Measurements from ENCODE around the gene DOCK3. TPM values are rescaled to one million over a fixed set of nuclear protein-coding genes. Genes with fewer than 3 reads are reported as not detected.
A peak's percentile ranks its signal among the peaks of the same experiment; 100 is the strongest.
"Not testable (repeated sequence)": the region's sequence is repeated elsewhere in the genome, so short reads cannot be mapped to it uniquely, and the experiment has no call there.

The DOCK3 gene
- total RNA-seq, 2 donors from 2014 or later: 7.2 to 9.7 TPM

GRCh38 chr3:51360806-51361205 is 686.1 kb downstream of the DOCK3 start:
- no peaks in the 10 kb centered on the region for H3K9me3 Mint-ChIP-seq
- no peak overlapping the region for H3K4me3 Mint-ChIP-seq
- no peaks in the 10 kb centered on the region for H3K4me1 Mint-ChIP-seq (ENCODE audit: low read depth)
- ATAC-seq (replicated peaks in 1 of 2) (no peak), DNase-seq (no peak)
- H3K36me3 Mint-ChIP-seq (ENCODE audit: insufficient read depth in 2 of 2): no peaks in the 10 kb centered on the region
- H3K27ac Mint-ChIP-seq: no peak overlapping the region
- no peaks in the 10 kb centered on the region for H3K27me3 Mint-ChIP-seq (ENCODE audit: low read depth)

GRCh38 chr3:51361746-51362145 is 687.0 kb downstream of the DOCK3 start:
- Mint-ChIP-seq H3K9me3 (no peaks in the 10 kb centered on the region), H3K4me3 (no peak overlapping the region), H3K27me3 (ENCODE audit: low read depth) (no peaks in the 10 kb centered on the region), H3K27ac (no peak overlapping the region), H3K4me1 (ENCODE audit: low read depth) (no peaks in the 10 kb centered on the region), H3K36me3 (ENCODE audit: insufficient read depth in 2 of 2) (no peaks in the 10 kb centered on the region)
- ATAC-seq (replicated peaks in 1 of 2) (no peak), DNase-seq (no peak)

DNA sequence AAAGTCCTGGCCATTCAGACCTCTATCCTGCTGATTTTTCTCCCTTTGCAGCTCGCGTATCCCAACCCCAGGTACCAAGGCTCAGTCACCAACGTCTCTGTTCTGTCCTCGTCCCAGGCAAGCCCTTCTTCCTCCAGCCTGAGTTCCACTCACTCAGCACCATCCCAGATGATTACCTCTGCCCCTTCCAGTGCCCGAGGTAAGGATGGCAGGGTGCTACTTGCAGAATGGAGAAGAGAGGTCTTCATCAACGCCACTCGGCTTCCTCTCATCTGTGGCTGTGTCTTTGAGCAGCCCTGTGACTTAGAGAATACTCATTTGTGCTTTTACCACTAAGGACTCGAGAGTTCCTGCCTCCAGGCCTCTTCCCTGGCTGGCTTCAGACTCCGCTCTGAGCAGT is 687.7 kb downstream of the DOCK3 start:
- ATAC-seq (replicated peaks in 1 of 2): no peak
- Mint-ChIP-seq H3K36me3 (ENCODE audit: insufficient read depth in 2 of 2) (no peaks in the 10 kb centered on the region), H3K27me3 (ENCODE audit: low read depth) (no peaks in the 10 kb centered on the region)

DNA sequence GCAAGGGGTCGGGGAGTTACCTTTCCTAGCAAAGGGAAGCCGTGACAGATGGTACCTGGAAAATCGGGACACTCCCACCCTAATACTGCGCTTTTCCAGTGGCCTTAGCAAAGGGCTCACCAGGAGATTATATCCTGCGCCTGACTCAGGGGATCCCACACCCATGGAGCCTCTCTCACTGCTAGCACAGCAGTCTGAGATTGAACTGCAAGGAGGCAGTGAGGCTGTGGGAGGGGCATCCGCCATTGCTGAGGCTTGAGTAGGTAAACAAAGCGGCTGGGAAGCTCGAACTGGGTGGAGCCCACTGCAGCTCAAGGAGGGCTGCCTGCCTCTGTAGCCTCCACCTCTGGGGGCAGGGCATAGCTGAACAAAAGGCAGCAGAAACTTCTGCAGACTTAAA is 693.5 kb downstream of the DOCK3 start:
- H3K36me3 Mint-ChIP-seq (ENCODE audit: insufficient read depth in 2 of 2); H3K4me1 Mint-ChIP-seq (ENCODE audit: low read depth); DNase-seq; H3K27me3 Mint-ChIP-seq (ENCODE audit: low read depth); H3K4me3 Mint-ChIP-seq; H3K9me3 Mint-ChIP-seq; ATAC-seq (replicated peaks in 1 of 2); H3K27ac Mint-ChIP-seq: not testable (repeated sequence)

More for the DNA sequence above, 687.7 kb downstream of the DOCK3 start:
- Mint-ChIP-seq H3K4me1 (ENCODE audit: low read depth) (no peaks in the 10 kb centered on the region), H3K9me3 (no peaks in the 10 kb centered on the region), H3K4me3 (no peak overlapping the region), H3K27ac (no peak overlapping the region)
- DNase-seq: no peak

- Mint-ChIP-seq H3K36me3 (ENCODE audit: insufficient read depth in 2 of 2) (no peaks in the 10 kb centered on the region), H3K27ac (no peak overlapping the region)
- ATAC-seq (replicated peaks in 1 of 2): peak; percentile 55 to 65
These were observed 697.3 kb downstream of the DOCK3 start for GRCh38 chr3:51371943-51372557.

DNA sequence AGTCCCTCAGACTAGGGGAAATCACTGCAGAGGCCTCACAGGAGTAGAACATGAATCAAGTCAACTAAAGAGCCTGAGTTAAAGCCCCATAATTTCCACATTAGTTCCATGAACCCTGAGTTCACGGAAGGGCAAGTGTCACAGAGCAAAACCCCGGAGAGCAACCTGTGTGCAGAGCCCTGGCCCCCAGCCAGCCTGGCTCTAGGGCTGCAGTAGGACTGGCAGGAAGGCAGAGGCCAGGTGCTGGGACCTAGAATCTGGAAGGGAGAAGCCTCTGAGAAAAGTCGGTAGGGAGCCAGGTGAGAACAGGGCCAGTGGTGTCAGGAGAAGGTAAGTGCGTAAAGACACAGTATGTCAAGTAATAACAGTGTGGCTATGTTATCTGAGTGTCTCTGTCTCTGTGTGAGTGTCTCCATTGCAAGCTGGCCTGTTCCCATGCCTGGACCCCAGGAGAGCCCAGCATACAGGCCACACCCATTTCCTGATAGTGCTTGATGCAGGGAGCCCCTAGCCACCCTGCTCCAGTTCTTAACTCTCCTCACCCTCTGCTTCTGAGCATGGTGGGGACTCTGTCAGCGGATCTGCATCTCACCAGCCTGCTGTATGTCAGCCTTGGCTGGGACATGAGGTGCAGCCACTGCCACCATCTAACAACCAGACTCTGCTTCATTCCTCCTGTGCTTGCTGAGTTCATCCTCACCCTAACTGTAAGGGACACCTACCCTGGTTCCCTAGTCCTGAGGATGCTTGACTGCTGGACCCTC is 699.1 kb downstream of the DOCK3 start:
- Mint-ChIP-seq H3K27ac (no peak overlapping the region), H3K27me3 (ENCODE audit: low read depth) (no peaks in the 10 kb centered on the region), H3K4me1 (ENCODE audit: low read depth) (peaks cover 7% of the 10 kb centered on the region), H3K4me3 (no peak overlapping the region), H3K9me3 (no peaks in the 10 kb centered on the region), H3K36me3 (ENCODE audit: insufficient read depth in 2 of 2) (no peaks in the 10 kb centered on the region)
- DNase-seq: no peak
- no peak for ATAC-seq (replicated peaks in 1 of 2)

More at GRCh38 chr3:51371943-51372557, 697.3 kb downstream of the DOCK3 start:
- Mint-ChIP-seq H3K9me3 (no peaks in the 10 kb centered on the region), H3K4me3 (no peak overlapping the region), H3K27me3 (ENCODE audit: low read depth) (no peaks in the 10 kb centered on the region), H3K4me1 (ENCODE audit: low read depth) (peaks cover 5% of the 10 kb centered on the region)
- DNase-seq: peak; percentile 60 to 63

- Mint-ChIP-seq H3K9me3 (no peaks in the 10 kb centered on the region), H3K27ac (no peak overlapping the region), H3K36me3 (ENCODE audit: insufficient read depth in 2 of 2) (no peaks in the 10 kb centered on the region), H3K4me3 (no peak overlapping the region), H3K4me1 (ENCODE audit: low read depth) (peaks cover 13% of the 10 kb centered on the region), H3K27me3 (ENCODE audit: low read depth) (no peaks in the 10 kb centered on the region)
- ATAC-seq (replicated peaks in 1 of 2) (no peak), DNase-seq (no peak)
These were observed 699.7 kb downstream of the DOCK3 start for GRCh38 chr3:51374456-51374855.

- ATAC-seq (replicated peaks in 1 of 2): no peak
- no peak overlapping the region for H3K27ac Mint-ChIP-seq
- H3K36me3 Mint-ChIP-seq (ENCODE audit: insufficient read depth in 2 of 2): no peaks in the 10 kb centered on the region
These were observed 700.4 kb downstream of the DOCK3 start for GRCh38 chr3:51375136-51375535.

GRCh38 chr3:51375571-51375970 is 700.8 kb downstream of the DOCK3 start:
- ATAC-seq (replicated peaks in 1 of 2) (no peak), DNase-seq (no peak)
- H3K36me3 Mint-ChIP-seq (ENCODE audit: insufficient read depth in 2 of 2): no peaks in the 10 kb centered on the region
- H3K4me1 Mint-ChIP-seq (ENCODE audit: low read depth): peaks cover 16% of the 10 kb centered on the region
- H3K27ac Mint-ChIP-seq: no peak overlapping the region
- H3K9me3 Mint-ChIP-seq: no peaks in the 10 kb centered on the region
- H3K27me3 Mint-ChIP-seq (ENCODE audit: low read depth): no peaks in the 10 kb centered on the region
- no peak overlapping the region for H3K4me3 Mint-ChIP-seq

More at GRCh38 chr3:51375136-51375535, 700.4 kb downstream of the DOCK3 start:
- Mint-ChIP-seq H3K4me3 (no peak overlapping the region), H3K4me1 (ENCODE audit: low read depth) (peaks cover 16% of the 10 kb centered on the region), H3K27me3 (ENCODE audit: low read depth) (no peaks in the 10 kb centered on the region), H3K9me3 (no peaks in the 10 kb centered on the region)
- DNase-seq: no peak

DNA sequence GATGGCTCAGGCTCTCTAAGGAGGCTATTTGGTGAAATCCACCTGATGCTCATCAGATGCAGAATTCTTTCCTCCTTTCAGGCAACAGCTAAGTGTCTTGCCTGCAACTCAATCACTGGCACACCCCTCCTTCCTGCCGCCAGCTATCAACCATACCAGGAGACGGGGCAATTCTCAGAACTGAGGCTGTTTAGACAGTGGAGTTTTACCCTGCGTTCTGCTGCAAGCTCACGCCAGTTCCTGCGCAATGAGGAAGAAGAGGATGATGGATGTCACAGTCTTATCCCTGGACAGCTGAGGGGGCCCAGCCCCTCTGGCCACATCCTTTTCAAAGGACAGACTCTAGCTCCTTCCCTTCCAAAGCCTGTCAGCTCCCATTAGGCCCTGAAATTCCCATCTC is 703.3 kb downstream of the DOCK3 start:
- Mint-ChIP-seq H3K9me3 (no peaks in the 10 kb centered on the region), H3K4me3 (no peak overlapping the region), H3K27ac (no peak overlapping the region), H3K36me3 (ENCODE audit: insufficient read depth in 2 of 2) (no peaks in the 10 kb centered on the region), H3K27me3 (ENCODE audit: low read depth) (no peaks in the 10 kb centered on the region), H3K4me1 (ENCODE audit: low read depth) (peaks cover 12% of the 10 kb centered on the region)
- no peak for DNase-seq
- no peak for ATAC-seq (replicated peaks in 1 of 2)

GRCh38 chr3:51378726-51379125 is 704.0 kb downstream of the DOCK3 start:
- no peak overlapping the region for H3K27ac Mint-ChIP-seq
- H3K9me3 Mint-ChIP-seq: no peaks in the 10 kb centered on the region
- H3K4me1 Mint-ChIP-seq (ENCODE audit: low read depth): peaks cover 18% of the 10 kb centered on the region
- H3K36me3 Mint-ChIP-seq (ENCODE audit: insufficient read depth in 2 of 2): no peaks in the 10 kb centered on the region
- no peak overlapping the region for H3K4me3 Mint-ChIP-seq
- H3K27me3 Mint-ChIP-seq (ENCODE audit: low read depth): no peaks in the 10 kb centered on the region
- no peak for DNase-seq
- ATAC-seq (replicated peaks in 1 of 2): no peak

DNA sequence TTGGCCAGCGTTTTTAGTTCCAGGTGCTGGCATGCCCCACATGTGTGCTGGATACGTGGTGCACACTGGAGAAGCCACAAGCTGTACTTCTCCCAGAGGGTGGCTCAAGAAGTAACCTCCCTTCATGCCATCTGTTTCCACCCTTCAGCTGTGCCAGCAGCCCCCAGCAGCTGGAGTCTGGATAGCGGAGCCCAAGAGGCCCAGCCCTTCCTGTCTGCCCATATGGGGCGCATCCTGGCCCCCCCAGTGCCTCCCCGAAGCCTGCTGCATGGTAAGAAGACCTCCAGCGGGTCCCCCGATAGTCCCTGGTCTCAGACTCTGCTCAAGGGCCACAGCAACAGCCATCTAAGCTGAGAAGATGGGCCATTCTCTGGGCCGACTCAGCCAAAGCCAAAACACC is 704.6 kb downstream of the DOCK3 start:
- no peaks in the 10 kb centered on the region for H3K27me3 Mint-ChIP-seq (ENCODE audit: low read depth)
- peaks cover 24% of the 10 kb centered on the region for H3K4me1 Mint-ChIP-seq (ENCODE audit: low read depth)
- H3K9me3 Mint-ChIP-seq: no peaks in the 10 kb centered on the region
- no peaks in the 10 kb centered on the region for H3K36me3 Mint-ChIP-seq (ENCODE audit: insufficient read depth in 2 of 2)
- H3K4me3 Mint-ChIP-seq: no peak overlapping the region
- ATAC-seq (replicated peaks in 1 of 2) (no peak), DNase-seq (no peak)
- H3K27ac Mint-ChIP-seq: no peak overlapping the region

DNA sequence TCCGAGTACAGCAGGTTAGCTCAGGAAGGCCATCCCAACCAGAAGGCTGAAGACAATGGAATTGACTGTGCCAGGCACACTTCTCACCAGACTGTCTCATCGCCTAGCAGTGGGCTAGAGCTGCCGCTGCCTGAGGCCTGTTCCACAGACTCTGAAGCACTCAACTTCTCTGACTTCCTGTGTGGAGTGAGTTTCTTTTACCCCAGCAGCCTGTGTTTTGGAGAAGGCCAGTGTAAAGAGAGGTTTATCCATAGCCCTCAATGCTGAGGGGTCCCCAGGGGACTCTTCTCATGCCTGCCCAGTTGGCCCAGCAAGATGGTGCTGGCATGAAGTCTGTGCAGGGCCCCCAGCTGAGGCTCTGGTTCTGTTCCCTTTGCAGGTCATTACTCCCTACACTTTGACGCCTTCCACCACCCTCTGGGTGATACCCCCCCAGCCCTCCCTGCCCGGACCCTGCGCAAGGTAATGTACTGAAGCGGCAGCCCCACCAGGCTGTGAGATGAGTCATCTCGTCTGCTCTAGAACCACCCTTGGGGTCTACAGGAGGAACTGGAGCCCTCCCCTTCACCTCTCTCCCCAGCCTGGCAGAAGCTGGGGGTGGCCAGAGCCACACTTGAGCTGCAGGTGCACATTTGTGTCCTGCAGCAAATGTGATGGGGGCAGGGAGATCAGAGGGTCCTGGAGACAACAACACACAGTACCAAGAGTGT is 705.2 kb downstream of the DOCK3 start:
- DNase-seq (no peak), ATAC-seq (replicated peaks in 1 of 2) (no peak)
- Mint-ChIP-seq H3K4me1 (ENCODE audit: low read depth) (peaks cover 24% of the 10 kb centered on the region), H3K27ac (no peak overlapping the region), H3K36me3 (ENCODE audit: insufficient read depth in 2 of 2) (peaks cover 4 to 5% of the 10 kb centered on the region in 2 donors), H3K4me3 (no peak overlapping the region), H3K9me3 (no peaks in the 10 kb centered on the region), H3K27me3 (ENCODE audit: low read depth) (no peaks in the 10 kb centered on the region)

Data from activated T-cell treated with anti-CD3 and anti-CD28 coated beads, Interleukin-2, amount 50 U/mL, for 72 hours (primary cell).